GM21737 (cell line): ENCODE data around the gene MADD.

Experiments
- ATAC-seq: cut with Tn5 transposase; IDR thresholded peaks from one replicate; pipeline ENCODE4 v1.9.1; 2021; ENCODE audit warnings: mild to moderate bottlenecking, moderate library complexity; ENCODE audit not compliant: unreplicated experiment

MADD gene

DNA sequence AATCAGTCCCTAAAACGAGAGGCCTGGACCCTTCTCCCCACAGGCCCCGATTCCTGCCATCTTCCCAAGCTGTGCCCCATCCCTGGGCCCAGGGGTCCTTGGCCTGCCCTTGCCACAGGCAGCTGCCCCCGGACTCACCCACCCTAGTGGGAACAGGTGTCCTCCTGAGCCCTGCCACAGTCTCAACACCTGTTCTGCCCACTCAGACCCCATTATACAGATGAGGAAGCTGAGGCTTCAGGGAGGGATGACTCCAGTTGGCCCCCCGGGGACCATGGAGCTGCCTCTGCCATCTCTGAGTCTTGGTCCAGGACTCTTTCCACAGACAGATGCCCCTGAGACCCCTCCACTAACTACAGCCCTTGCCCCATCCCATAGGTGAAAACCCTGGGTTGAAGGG lies 66.7 kb downstream of the MADD start:
- no peak for ATAC-seq

DNA sequence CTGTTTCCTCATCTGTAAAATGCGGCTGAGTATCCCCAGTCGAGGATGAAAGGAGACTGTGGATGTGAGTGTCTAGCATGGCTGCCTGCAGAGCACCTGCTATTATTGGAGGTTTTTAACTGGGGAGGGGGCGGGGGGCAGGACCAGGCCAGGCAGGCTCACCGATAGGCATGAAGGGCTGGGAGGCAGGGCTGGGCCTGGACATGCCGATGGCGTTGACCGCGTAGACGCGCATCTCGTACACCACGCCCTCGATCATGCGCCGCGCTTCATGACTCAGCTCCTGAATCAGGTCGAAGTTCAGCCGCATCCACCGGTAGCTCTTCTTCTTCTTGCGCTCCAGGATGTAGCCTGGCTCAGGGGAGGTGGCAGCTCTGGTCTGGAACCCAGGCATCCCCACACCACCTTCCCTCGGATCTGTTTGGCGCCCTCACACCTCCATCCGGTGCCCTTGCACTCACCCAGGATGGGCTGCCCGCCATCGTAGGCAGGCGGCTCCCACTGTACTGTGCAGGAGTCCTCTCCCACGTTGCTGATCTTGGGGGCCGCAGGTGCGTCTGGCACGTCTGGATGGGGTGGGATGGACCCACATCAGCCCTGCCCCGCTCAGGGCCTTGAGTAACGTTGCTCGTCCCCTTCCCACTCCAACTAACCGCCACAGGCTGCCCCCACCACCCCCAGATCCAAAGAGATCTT lies 67.4 kb downstream of the MADD start:
- ATAC-seq: no peak

DNA sequence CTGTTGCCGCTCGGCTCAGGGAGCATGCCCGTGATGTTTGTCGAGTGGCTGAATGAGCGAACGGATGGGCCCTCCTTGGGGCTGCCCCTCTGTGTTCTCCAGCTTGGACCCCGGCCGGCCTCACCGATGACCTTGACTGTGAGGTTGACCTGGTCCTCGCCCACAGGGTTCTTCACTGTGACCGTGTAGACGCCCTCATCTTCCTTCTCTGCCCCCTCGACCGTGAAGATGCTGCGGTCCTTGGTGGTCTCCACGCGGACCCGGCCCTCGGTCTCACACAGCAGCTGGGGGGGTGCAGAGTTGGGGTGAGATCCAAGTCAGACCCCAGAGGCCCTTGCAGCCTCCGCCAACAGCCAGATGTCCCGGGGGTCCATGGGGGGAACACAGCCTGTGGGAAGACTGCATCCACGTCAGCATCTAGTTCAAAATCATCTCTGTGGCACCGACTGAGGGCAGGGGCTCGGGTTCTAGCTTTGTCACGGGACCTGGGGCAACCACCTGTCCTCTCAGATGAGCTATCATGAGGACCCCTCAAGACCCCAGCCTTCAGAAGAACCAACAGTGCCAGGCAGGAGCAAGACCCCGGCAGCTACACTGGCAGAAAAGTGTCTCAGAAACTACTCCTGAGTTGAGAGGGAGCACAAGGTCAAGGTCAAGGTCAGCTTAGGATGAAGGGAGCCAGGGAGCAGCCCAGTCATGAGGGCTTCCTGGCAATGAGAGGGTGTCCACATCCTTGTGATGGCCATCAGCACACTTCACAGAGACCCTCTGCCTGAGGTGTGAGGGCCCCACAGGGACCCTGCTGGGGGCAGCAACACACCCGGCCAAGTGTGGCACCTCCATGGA lies 68.7 kb downstream of the MADD start:
- ATAC-seq: no peak

GRCh38 chr11:47340010-47340409 lies 70.1 kb downstream of the MADD start:
- ATAC-seq: no peak

- no peak for ATAC-seq
These were observed 71.2 kb downstream of the MADD start for GRCh38 chr11:47340980-47341775.

- ATAC-seq: no peak
These were observed 72.3 kb downstream of the MADD start for GRCh38 chr11:47342036-47342803.

GRCh38 chr11:47342854-47343253 lies 72.9 kb downstream of the MADD start:
- ATAC-seq: no peak

DNA sequence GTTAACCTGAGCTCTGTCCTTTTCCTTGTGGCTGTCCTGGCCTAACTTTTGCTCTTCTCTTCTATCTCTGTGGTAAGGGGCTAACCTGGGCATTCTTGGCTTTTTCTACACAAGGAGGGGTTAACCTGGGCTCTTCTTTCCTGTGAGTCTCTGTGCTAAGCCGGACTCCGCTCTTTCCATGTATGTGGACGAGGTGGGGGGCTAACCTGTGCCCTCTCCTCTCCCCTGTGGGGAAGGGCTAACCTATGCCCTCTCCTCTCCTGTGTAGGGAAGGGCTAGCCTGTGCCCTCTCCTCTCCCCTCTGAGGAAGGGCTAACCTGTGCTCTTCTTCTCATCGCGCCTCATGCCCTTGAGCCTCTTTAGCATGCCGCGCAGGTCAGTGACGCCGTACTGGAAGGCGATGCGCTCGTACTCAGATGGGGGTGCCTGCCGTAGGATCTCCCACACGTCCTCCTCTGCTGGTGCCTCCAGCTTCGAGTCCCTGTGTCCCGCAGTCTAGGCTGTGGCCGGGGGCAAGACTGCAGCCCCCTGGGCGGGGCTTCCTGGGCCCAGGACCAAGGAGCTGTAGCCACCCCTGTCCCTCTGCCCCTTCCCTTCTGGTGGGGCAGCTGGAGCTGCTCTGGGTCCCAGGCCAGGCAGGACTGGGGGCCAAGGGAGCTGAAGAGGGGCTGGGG lies 76.1 kb downstream of the MADD start:
- ATAC-seq: no peak

GRCh38 chr11:47347137-47347536 lies 77.2 kb downstream of the MADD start:
- no peak for ATAC-seq

GRCh38 chr11:47348131-47348802 lies 78.3 kb downstream of the MADD start:
- ATAC-seq: no peak

GRCh38 chr11:47348859-47349258 lies 78.9 kb downstream of the MADD start:
- no peak for ATAC-seq

DNA sequence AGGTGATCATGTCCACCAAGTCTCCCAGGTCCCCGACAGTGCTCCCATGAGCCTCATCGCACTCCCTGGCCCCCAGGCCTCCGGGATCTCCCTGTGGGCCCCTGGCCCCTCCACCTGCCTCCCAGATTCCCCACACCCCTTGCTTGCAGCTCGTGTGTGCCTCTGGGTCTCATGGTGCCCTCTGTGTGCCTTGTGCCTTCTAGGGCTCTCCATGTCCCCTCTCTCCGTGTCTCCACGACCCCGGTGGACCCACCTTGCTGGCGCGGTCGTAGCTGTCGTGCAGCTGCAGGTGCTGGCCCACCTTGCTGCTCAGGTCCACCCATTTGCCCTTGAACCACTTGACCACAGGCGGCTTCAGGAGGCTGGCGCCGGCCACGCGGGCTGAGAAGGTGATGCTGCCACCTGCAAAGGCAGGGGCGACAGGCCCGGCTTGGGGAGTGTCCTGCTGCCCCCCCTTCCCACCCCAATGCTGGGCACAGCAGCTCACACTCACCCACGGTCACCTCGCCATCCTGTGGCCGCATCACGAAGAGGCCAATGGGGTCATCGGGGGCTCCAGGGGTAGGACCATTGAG lies 79.7 kb downstream of the MADD start:
- no peak for ATAC-seq

DNA sequence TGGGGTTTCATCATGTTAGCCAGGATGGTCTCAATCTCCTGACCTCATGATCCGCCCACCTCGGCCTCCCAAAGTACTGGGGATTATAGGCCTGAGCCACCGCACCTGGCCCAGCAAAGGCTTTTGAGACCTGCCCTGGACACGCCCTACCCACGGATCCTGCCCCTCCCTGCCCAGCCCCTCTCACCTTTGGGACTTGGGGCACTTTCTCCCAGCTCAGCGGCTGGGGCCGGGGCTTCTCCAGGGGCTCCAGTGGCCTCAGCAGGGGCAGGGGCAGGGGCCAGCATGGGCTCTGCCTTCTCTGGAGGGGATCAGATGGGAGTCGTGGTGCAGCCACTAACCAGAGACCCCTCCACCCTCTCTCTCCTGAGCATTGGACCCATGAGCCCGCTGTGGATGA lies 80.4 kb downstream of the MADD start:
- ATAC-seq: no peak

- ATAC-seq: no peak
These were observed 81.5 kb downstream of the MADD start for GRCh38 chr11:47351156-47352126.

- no peak for ATAC-seq
These were observed 82.6 kb downstream of the MADD start, which contains the start of gene MYBPC3 for GRCh38 chr11:47352556-47352955. TSS of gene MYBPC3 (minus strand) at chr11:47352702. CDS start at chr11:47352647, 55 bp downstream.

DNA sequence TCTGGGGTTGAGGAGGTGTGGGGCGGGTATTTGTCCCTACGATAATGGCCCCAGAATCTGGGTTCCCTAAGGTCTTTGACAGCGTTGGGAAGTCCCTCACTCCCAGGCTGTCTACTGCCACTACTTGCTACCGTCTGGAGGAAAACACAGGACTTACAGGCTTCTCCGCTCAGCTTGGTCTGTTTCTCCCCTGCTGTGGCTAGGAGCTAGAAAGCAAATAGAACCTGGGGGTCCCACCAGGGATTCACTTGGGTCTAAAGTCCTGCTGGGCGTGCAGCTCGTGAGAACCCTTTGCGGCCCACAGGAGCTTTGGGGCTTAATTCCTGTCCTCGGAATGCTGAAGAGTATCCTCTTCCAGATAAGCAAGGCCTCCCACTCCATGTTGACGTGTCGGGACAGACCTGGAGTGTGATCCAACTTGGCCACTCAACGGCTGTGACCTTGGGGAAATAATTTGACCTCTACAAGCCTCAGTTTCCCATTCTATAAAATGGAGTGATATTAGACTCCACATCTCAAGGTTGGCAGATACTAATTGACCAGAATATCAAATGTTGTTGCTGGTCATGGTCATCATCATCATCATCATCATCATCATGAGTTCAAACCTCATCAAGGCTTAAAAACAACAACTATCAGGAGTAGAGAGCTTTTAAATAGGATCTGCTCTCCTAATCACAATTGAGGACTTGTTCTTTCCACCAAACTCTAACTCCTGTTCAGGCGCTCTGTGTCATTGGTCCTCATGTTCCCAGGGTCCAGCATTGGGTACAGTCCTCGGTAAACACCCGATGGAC lies 84.2 kb downstream of the MADD start:
- no peak for ATAC-seq

DNA sequence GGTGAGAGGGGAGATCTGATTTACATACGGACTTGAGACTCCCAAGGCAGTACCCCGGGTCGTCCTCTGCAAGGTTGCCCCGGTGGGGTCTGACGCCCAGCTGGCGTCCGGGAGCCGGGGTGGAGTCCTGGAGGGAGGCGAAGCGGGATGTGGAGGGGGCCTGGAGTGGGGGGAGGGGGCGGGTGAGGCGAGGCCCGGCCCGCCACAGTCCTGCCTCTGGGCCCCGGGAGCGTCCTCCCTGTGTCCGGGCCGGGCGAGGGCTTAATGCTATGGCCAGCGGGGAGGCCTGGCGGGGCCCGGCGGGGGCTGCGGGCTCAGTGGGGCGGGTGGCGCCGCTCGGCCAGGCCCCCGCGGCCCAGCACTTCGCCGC lies 85.0 kb downstream of the MADD start:
- no peak for ATAC-seq
